BJ (cell line): Measurements from ENCODE around the gene KCNG2. TPM values are rescaled to one million over a fixed set of nuclear protein-coding genes. Genes with fewer than 3 reads are reported as not detected.
"Not testable (repeated sequence)": the region's sequence is repeated elsewhere in the genome, so short reads cannot be mapped to it uniquely, and the experiment has no call there.

ENCODE experiments used
- CTCF ChIA-PET: fragments of 350-600 bp; formaldehyde crosslinking; extraction: SDS; loops from one replicate; lab custom pipeline; 2021; ENCODE audit warnings: antibody characterized with exemption, inconsistent platforms; lab: Yijun Ruan, JAX
- POLR2A ChIA-PET: fragments of 300-600 bp; sonication (Branson Sonifier 250); formaldehyde crosslinking; extraction: SDS; loops from one replicate; lab custom pipeline; 2021; ENCODE audit warnings: antibody characterized with exemption; lab: Charles Lee
- DNase-seq: peaks from one replicate; pipeline ENCODE4 v3.0.0-alpha.2; 2011; ENCODE audit warnings: low read depth
- H3K27me3 ChIP-seq: 2 replicates; pipeline ENCODE4 v1.6.0; 2011; ENCODE audit warnings: low read length; ENCODE audit not compliant: control insufficient read depth, insufficient read depth
- H3K36me3 ChIP-seq: 2 replicates; pipeline ENCODE4 v1.5.1; 2011; ENCODE audit warnings: low read length; ENCODE audit not compliant: control insufficient read depth, insufficient read depth
- H3K4me3 ChIP-seq: 2 replicates; pipeline ENCODE4 v1.5.1; 2011; ENCODE audit warnings: low read depth, mild to moderate bottlenecking, control low read depth, low read length
- CTCF ChIP-seq: IDR thresholded peaks from 2 replicates; pipeline ENCODE4 v1.5.1; 2011; ENCODE audit warnings: low read depth, mild to moderate bottlenecking, control low read depth, inconsistent platforms, low read length, moderate library complexity; ENCODE audit not compliant: insufficient read depth
- polyA plus RNA-seq: library from polyadenylated mRNA; depleted of rRNA; stranded (reverse); fragments of >200 nt; gene quantifications from 2 replicates; pipeline ENCODE4 v1.2.3, GENCODE V29; 2011

The KCNG2 gene
- polyA plus RNA-seq, 1 experiment = not detected

- POLR2A ChIA-PET = no interaction called here
- no peak for DNase-seq
- Histone ChIP-seq H3K36me3 (no peaks in the 10 kb centered on the region), H3K27me3 (no peaks in the 10 kb centered on the region), H3K4me3 (no peak overlapping the region)
- CTCF ChIA-PET = no interaction called here
- no peak for TF ChIP-seq CTCF
Observed at GRCh38 chr18:79875931-79876461, 78.3 kb downstream of the KCNG2 start.

GRCh38 chr18:79876497-79876896 lies 78.8 kb downstream of the KCNG2 start:
- POLR2A ChIA-PET = no interaction called here
- no peak for TF ChIP-seq CTCF
- no peak for DNase-seq

GRCh38 chr18:79877163-79878091 lies 79.7 kb downstream of the KCNG2 start:
- H3K27me3 ChIP-seq = no peaks in the 10 kb centered on the region
- no peak for TF ChIP-seq CTCF
- no peaks in the 10 kb centered on the region for H3K36me3 ChIP-seq
- POLR2A ChIA-PET = no interaction called here
- DNase-seq = no peak
- CTCF ChIA-PET = no interaction called here
- no peak overlapping the region for H3K4me3 ChIP-seq

More at GRCh38 chr18:79876497-79876896, 78.8 kb downstream of the KCNG2 start:
- CTCF ChIA-PET = no interaction called here
- Histone ChIP-seq H3K36me3 (no peaks in the 10 kb centered on the region), H3K27me3 (no peaks in the 10 kb centered on the region), H3K4me3 (no peak overlapping the region)

GRCh38 chr18:79878246-79878645 lies 80.5 kb downstream of the KCNG2 start:
- POLR2A ChIA-PET, H3K27me3 ChIP-seq, H3K36me3 ChIP-seq, CTCF ChIA-PET, DNase-seq, H3K4me3 ChIP-seq: not testable (repeated sequence)

GRCh38 chr18:79878741-79879378 lies 81.1 kb downstream of the KCNG2 start:
- CTCF ChIA-PET = no interaction called here
- TF ChIP-seq CTCF = no peak
- Histone ChIP-seq H3K36me3 (no peaks in the 10 kb centered on the region), H3K27me3 (no peaks in the 10 kb centered on the region), H3K4me3 (no peak overlapping the region)
- POLR2A ChIA-PET = no interaction called here
- no peak for DNase-seq
